ENCODE data around the gene TMEM44.

The TMEM44 gene

DNA sequence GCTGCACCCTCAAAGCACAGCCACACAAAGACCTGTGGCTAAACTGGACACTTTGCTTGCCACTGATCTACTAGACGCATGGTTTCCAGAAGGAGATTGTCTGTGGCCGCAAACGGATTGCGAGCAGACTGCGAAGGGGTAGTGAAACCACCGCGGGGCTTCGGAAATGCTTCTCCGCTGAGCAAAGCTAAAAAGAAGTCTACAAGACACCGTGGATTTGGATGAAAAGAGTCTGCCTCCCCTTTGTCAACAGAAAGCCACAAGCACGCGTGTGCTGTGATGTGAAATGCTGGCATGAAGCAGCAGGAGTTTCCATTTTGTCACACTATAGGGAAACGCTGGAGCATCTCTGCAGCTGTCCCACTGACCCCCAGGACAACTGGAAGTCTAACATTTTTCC is 63.0 kb downstream of the TMEM44 start:
- no peaks in the 10 kb centered on the region for H3K9me3 ChIP-seq (ENCODE audit: control insufficient read depth, insufficient read depth, low read depth, low read length)
- H3K36me3 ChIP-seq (ENCODE audit: control insufficient read depth, insufficient read depth, low read length): no peaks in the 10 kb centered on the region
- no peak overlapping the region for H3K27ac ChIP-seq (ENCODE audit: low read depth, low read length)
- H3K27me3 ChIP-seq (ENCODE audit: control insufficient read depth, insufficient read depth, low read length): no peaks in the 10 kb centered on the region
- H3K4me3 ChIP-seq (ENCODE audit: low read depth, low read length): no peak overlapping the region
- H3K9ac ChIP-seq (ENCODE audit: low read length): no peak overlapping the region
- H3K4me1 ChIP-seq (ENCODE audit: control insufficient read depth, insufficient read depth, low read length): peaks cover 24% of the 10 kb centered on the region; the same call in 1 of the 2 replicates

DNA sequence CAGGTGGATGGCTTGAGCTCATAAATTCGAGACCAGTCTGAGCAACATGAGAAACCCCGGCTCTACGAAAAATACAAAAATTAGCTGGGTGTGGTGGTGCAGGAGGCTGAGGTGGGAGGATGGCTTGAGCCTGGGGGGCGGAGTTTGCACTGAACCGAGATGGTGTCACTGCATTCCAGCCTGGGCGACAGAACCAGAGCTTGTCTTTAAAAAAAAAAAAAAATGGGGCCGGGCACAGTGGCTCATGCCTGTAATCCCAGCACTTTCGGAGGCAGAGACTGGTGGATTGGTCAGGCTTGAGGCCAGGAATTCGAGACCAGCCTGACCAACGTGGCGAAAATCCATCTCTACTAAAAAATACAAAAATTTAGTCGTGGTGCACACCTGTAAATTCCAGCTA is 64.0 kb downstream of the TMEM44 start:
- H3K36me3 ChIP-seq (ENCODE audit: control insufficient read depth, insufficient read depth, low read length): no peaks in the 10 kb centered on the region
- no peak overlapping the region for H3K27ac ChIP-seq (ENCODE audit: low read depth, low read length)
- no peak overlapping the region for H3K9ac ChIP-seq (ENCODE audit: low read length)
- H3K4me3 ChIP-seq (ENCODE audit: low read depth, low read length): no peak overlapping the region
- H3K27me3 ChIP-seq (ENCODE audit: control insufficient read depth, insufficient read depth, low read length): no peaks in the 10 kb centered on the region
- peaks cover 24% of the 10 kb centered on the region; the same call in 1 of the 2 replicates for H3K4me1 ChIP-seq (ENCODE audit: control insufficient read depth, insufficient read depth, low read length)
- no peaks in the 10 kb centered on the region for H3K9me3 ChIP-seq (ENCODE audit: control insufficient read depth, insufficient read depth, low read depth, low read length)

GRCh38 chr3:194565597-194566190 is 67.5 kb downstream of the TMEM44 start:
- no peak overlapping the region for H3K9ac ChIP-seq (ENCODE audit: low read length)
- H3K4me3 ChIP-seq (ENCODE audit: low read depth, low read length): no peak overlapping the region
- no peaks in the 10 kb centered on the region for H3K36me3 ChIP-seq (ENCODE audit: control insufficient read depth, insufficient read depth, low read length)
- H3K27me3 ChIP-seq (ENCODE audit: control insufficient read depth, insufficient read depth, low read length): no peaks in the 10 kb centered on the region
- no peaks in the 10 kb centered on the region for H3K9me3 ChIP-seq (ENCODE audit: control insufficient read depth, insufficient read depth, low read depth, low read length)
- H3K4me1 ChIP-seq (ENCODE audit: control insufficient read depth, insufficient read depth, low read length): peaks cover 5% of the 10 kb centered on the region; the same call in 1 of the 2 replicates
- no peak overlapping the region for H3K27ac ChIP-seq (ENCODE audit: low read depth, low read length)

- H3K9me3 ChIP-seq (ENCODE audit: control insufficient read depth, insufficient read depth, low read depth, low read length): no peaks in the 10 kb centered on the region
- no peak overlapping the region for H3K4me3 ChIP-seq (ENCODE audit: low read depth, low read length)
- H3K4me1 ChIP-seq (ENCODE audit: control insufficient read depth, insufficient read depth, low read length): peaks cover 5% of the 10 kb centered on the region; the same call in 1 of the 2 replicates
- no peak overlapping the region for H3K27ac ChIP-seq (ENCODE audit: low read depth, low read length)
- no peak overlapping the region for H3K9ac ChIP-seq (ENCODE audit: low read length)
- no peaks in the 10 kb centered on the region for H3K27me3 ChIP-seq (ENCODE audit: control insufficient read depth, insufficient read depth, low read length)
- H3K36me3 ChIP-seq (ENCODE audit: control insufficient read depth, insufficient read depth, low read length): no peaks in the 10 kb centered on the region
Observed at GRCh38 chr3:194562986-194563385, 70.2 kb downstream of the TMEM44 start.

DNA sequence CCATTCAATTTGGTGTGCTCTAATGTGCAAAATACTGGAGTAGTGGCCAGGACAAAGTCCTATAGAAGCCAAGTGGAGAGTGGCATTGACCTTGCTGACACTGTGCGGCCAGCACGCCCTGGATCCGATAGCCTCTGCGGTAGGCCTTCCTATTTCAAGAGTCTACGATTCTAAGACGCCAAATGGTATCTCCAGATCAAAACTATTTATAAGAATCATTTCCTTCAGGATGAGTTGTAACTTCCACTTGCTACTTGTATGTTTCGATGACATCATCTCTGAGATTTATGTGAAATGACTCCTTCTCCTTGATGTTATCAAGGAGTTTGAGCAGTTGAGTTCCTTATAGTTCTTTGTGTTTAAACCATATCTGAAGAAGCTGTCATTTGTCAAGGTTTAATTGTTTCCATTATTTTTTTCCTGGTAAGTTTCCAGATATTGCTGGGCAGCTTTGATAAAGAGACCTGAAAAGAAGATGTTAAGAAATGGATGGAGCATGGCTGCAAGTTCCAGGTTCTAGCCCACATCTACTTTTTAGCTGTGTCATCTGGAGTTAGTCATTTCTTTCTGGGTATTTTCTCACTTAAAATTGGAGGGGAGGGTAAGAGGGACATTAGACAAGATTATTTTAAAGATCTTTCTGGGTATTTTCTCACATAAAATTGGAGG is 71.8 kb downstream of the TMEM44 start:
- Histone ChIP-seq H3K36me3 (ENCODE audit: control insufficient read depth, insufficient read depth, low read length) (no peaks in the 10 kb centered on the region), H3K4me3 (ENCODE audit: low read depth, low read length) (no peak overlapping the region), H3K9me3 (ENCODE audit: control insufficient read depth, insufficient read depth, low read depth, low read length) (no peaks in the 10 kb centered on the region), H3K27me3 (ENCODE audit: control insufficient read depth, insufficient read depth, low read length) (no peaks in the 10 kb centered on the region), H3K9ac (ENCODE audit: low read length) (no peak overlapping the region), H3K4me1 (ENCODE audit: control insufficient read depth, insufficient read depth, low read length) (peaks cover 14% of the 10 kb centered on the region), H3K27ac (ENCODE audit: low read depth, low read length) (no peak overlapping the region)

- no peaks in the 10 kb centered on the region for H3K27me3 ChIP-seq (ENCODE audit: control insufficient read depth, insufficient read depth, low read length)
- no peak overlapping the region for H3K4me3 ChIP-seq (ENCODE audit: low read depth, low read length)
- H3K36me3 ChIP-seq (ENCODE audit: control insufficient read depth, insufficient read depth, low read length): no peaks in the 10 kb centered on the region
- H3K4me1 ChIP-seq (ENCODE audit: control insufficient read depth, insufficient read depth, low read length): peaks cover 21% of the 10 kb centered on the region
- H3K9me3 ChIP-seq (ENCODE audit: control insufficient read depth, insufficient read depth, low read depth, low read length): no peaks in the 10 kb centered on the region
- H3K27ac ChIP-seq (ENCODE audit: low read depth, low read length): no peak overlapping the region
- no peak overlapping the region for H3K9ac ChIP-seq (ENCODE audit: low read length)
Observed at GRCh38 chr3:194560047-194560446, 73.2 kb downstream of the TMEM44 start.

GRCh38 chr3:194559530-194559929 is 73.7 kb downstream of the TMEM44 start:
- no peaks in the 10 kb centered on the region for H3K27me3 ChIP-seq (ENCODE audit: control insufficient read depth, insufficient read depth, low read length)
- peaks cover 21% of the 10 kb centered on the region for H3K4me1 ChIP-seq (ENCODE audit: control insufficient read depth, insufficient read depth, low read length)
- H3K27ac ChIP-seq (ENCODE audit: low read depth, low read length): no peak overlapping the region
- H3K36me3 ChIP-seq (ENCODE audit: control insufficient read depth, insufficient read depth, low read length): no peaks in the 10 kb centered on the region
- no peaks in the 10 kb centered on the region for H3K9me3 ChIP-seq (ENCODE audit: control insufficient read depth, insufficient read depth, low read depth, low read length)
- no peak overlapping the region for H3K4me3 ChIP-seq (ENCODE audit: low read depth, low read length)
- no peak overlapping the region for H3K9ac ChIP-seq (ENCODE audit: low read length)

GRCh38 chr3:194556086-194557056 is 76.8 kb downstream of the TMEM44 start:
- no peaks in the 10 kb centered on the region for H3K36me3 ChIP-seq (ENCODE audit: control insufficient read depth, insufficient read depth, low read length)

GRCh38 chr3:194555175-194556062 is 77.8 kb downstream of the TMEM44 start:
- Histone ChIP-seq H3K36me3 (ENCODE audit: control insufficient read depth, insufficient read depth, low read length) (no peaks in the 10 kb centered on the region), H3K4me1 (ENCODE audit: control insufficient read depth, insufficient read depth, low read length) (peaks cover 23% of the 10 kb centered on the region), H3K4me3 (ENCODE audit: low read depth, low read length) (no peak overlapping the region), H3K9ac (ENCODE audit: low read length) (no peak overlapping the region), H3K9me3 (ENCODE audit: control insufficient read depth, insufficient read depth, low read depth, low read length) (no peaks in the 10 kb centered on the region), H3K27ac (ENCODE audit: low read depth, low read length) (no peak overlapping the region), H3K27me3 (ENCODE audit: control insufficient read depth, insufficient read depth, low read length) (no peaks in the 10 kb centered on the region)

More at GRCh38 chr3:194556086-194557056, 76.8 kb downstream of the TMEM44 start:
- H3K4me1 ChIP-seq (ENCODE audit: control insufficient read depth, insufficient read depth, low read length): peaks cover 21% of the 10 kb centered on the region
- H3K4me3 ChIP-seq (ENCODE audit: low read depth, low read length): no peak overlapping the region
- no peak overlapping the region for H3K27ac ChIP-seq (ENCODE audit: low read depth, low read length)
- H3K9ac ChIP-seq (ENCODE audit: low read length): no peak overlapping the region
- no peaks in the 10 kb centered on the region for H3K27me3 ChIP-seq (ENCODE audit: control insufficient read depth, insufficient read depth, low read length)
- no peaks in the 10 kb centered on the region for H3K9me3 ChIP-seq (ENCODE audit: control insufficient read depth, insufficient read depth, low read depth, low read length)

DNA sequence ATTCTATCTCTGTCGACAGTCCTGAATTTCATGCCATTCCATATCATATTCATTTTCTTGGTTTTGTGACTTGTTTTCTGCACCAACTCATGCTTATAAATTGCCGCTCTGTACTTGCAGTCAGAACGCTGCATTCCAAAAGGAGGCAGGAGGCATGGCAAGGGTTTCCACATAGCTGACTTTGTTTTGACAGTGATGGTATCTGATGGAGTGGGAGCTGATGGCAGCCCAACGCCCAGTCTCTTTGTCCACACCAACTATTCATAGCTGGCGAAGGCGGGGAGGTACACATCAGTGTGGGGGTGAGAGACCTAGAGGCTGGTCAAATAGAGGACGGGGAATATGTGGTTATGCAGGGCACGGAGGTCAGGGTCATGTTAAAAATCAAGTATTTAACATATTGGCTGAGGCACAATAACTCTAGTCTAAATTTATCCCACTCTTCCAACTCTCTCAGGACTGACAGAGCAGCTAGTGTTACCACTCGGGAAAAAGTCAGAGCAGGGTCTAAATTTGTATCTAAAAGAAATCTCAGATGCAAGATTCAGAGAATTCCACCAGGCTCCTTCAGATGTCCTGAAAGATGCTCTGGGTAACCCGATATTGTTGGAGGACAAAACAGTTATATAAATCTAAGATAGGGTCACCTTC is 78.6 kb downstream of the TMEM44 start:
- H3K27ac ChIP-seq (ENCODE audit: low read depth, low read length): no peak overlapping the region
- H3K36me3 ChIP-seq (ENCODE audit: control insufficient read depth, insufficient read depth, low read length): no peaks in the 10 kb centered on the region
- peaks cover 24% of the 10 kb centered on the region for H3K4me1 ChIP-seq (ENCODE audit: control insufficient read depth, insufficient read depth, low read length)
- no peak overlapping the region for H3K4me3 ChIP-seq (ENCODE audit: low read depth, low read length)
- H3K27me3 ChIP-seq (ENCODE audit: control insufficient read depth, insufficient read depth, low read length): no peaks in the 10 kb centered on the region
- no peak overlapping the region for H3K9ac ChIP-seq (ENCODE audit: low read length)
- H3K9me3 ChIP-seq (ENCODE audit: control insufficient read depth, insufficient read depth, low read depth, low read length): no peaks in the 10 kb centered on the region
